PFSK-1 (cell line): Measurements from ENCODE around the gene GNG7.

Experiments used
- FOXP2 ChIP-seq: optimal IDR thresholded peaks from 2 replicates; pipeline ENCODE3; 2011; ENCODE audit warnings: borderline replicate concordance, control low read depth, inconsistent platforms; ENCODE audit not compliant: insufficient read depth; ENCODE audit errors: extremely low read length, extremely low read depth
- POLR2AphosphoS5 ChIP-seq: IDR thresholded peaks from 2 replicates; pipeline ENCODE4 v1.6.1; 2012; ENCODE audit warnings: low read depth, mild to moderate bottlenecking, control low read depth, low read length, moderate library complexity
- REST ChIP-seq, 2 experiments: IDR thresholded peaks; 2 replicates each; pipeline versions ENCODE4 v1.6.1 to v1.8.0; 2011 to 2012; ENCODE audit warnings: low read depth in 2 of 2, low read length in 2 of 2, control low read depth in 1 of 2, inconsistent platforms in 1 of 2, mild to moderate bottlenecking in 1 of 2, moderate library complexity in 1 of 2; ENCODE audit not compliant: insufficient read depth in 1 of 2
- SIN3A ChIP-seq: IDR thresholded peaks from 2 replicates; pipeline ENCODE4 v1.6.1; 2012; ENCODE audit warnings: mild to moderate bottlenecking, low read length, moderate library complexity, borderline replicate concordance; ENCODE audit not compliant: insufficient read depth
- TAF1 ChIP-seq: IDR thresholded peaks from 2 replicates; pipeline ENCODE4 v1.6.1; 2012; ENCODE audit warnings: low read length, control low read depth, borderline replicate concordance; ENCODE audit not compliant: insufficient read depth

The GNG7 gene

GRCh38 chr19:2497186-2497585, 205.3 kb downstream of the GNG7 start:
- TF ChIP-seq POLR2AphosphoS5 (no peak), TAF1 (no peak), FOXP2 (no peak), SIN3A (no peak), REST (IDR thresholded peaks at IDR 0.05; ENCODE audit: insufficient read depth in 1 of 2, low read depth in 2 of 2, low read length in 2 of 2) (no peak)

- TF ChIP-seq REST (IDR thresholded peaks at IDR 0.05; ENCODE audit: insufficient read depth in 1 of 2, low read depth in 2 of 2, low read length in 2 of 2) (no peak), TAF1 (no peak), SIN3A (no peak)
These were observed 206.7 kb downstream of the GNG7 start for GRCh38 chr19:2495651-2496316.

- TF ChIP-seq REST (IDR thresholded peaks at IDR 0.05; ENCODE audit: insufficient read depth in 1 of 2, low read depth in 2 of 2, low read length in 2 of 2) (no peak), TAF1 (no peak), FOXP2 (no peak), SIN3A (no peak), POLR2AphosphoS5 (no peak)
These were observed 207.3 kb downstream of the GNG7 start for GRCh38 chr19:2495130-2495641.

- TF ChIP-seq FOXP2 (no peak), REST (IDR thresholded peaks at IDR 0.05; ENCODE audit: insufficient read depth in 1 of 2, low read depth in 2 of 2, low read length in 2 of 2) (no peak), POLR2AphosphoS5 (no peak), SIN3A (no peak), TAF1 (no peak)
These were observed 207.9 kb downstream of the GNG7 start for GRCh38 chr19:2494447-2495129.

GRCh38 chr19:2494084-2494446, 208.4 kb downstream of the GNG7 start:
- TF ChIP-seq POLR2AphosphoS5 (no peak), REST (IDR thresholded peaks at IDR 0.05; ENCODE audit: insufficient read depth in 1 of 2, low read depth in 2 of 2, low read length in 2 of 2) (no peak), FOXP2 (no peak), SIN3A (no peak), TAF1 (no peak)
